NCI-H526 treated with DMSO at 0.1 percent for 48 hours (cell line): ENCODE results near the gene RIPOR3.
A peak's percentile ranks its signal among the peaks of the same experiment; 100 is the strongest.
"Not testable (repeated sequence)": the region's sequence is repeated elsewhere in the genome, so short reads cannot be mapped to it uniquely, and the experiment has no call there.

Source experiments
- DNase-seq: peaks from one replicate; lab custom pipeline; 2025; lab: John Stamatoyannopoulos, UW

The RIPOR3 gene

DNA sequence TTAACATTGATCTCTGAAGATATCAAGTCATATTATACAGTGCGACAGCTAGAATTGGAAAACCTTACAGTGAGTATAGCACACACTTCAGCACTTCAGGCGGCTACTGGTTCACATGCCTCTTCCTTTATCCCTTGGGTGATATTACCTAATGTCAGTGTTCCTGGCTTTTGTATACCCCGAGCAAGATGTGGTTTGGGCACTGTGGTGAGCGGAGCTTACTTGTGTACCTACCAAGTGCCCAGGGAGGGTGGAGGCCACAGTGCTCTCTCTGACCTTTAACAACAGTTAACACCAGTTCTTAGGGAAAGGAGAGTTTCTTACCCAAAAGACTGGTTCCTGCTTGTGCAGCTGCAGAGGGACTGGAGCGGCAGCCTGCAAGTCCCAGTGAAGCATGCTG, 116.8 kb downstream of the RIPOR3 start:
- DNase-seq: no peak

DNA sequence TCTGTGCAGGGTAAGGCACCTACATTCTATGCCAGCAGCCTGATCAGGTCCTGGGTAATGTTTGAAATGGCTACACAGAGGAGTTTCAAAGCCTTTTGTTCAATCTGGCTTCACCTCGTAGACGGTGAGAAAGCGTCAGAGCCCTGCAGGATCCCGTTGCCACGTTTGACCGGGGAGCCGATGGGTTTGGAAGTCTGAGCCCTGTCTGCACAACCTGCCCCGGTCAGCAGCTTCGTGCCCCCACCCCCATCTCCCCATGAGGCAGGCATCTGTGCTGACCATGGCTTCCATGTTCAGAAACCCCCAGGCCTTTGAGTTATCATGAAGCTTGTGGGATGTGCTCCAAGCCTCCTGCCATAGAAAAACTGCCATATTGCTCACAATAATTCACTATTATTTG, 117.2 kb downstream of the RIPOR3 start:
- DNase-seq: no peak

- DNase-seq: no peak
Measured at GRCh38 chr20:50572938-50573777, 118.2 kb downstream of the RIPOR3 start.

- DNase-seq: no peak
Measured at GRCh38 chr20:50571466-50571865, 119.9 kb downstream of the RIPOR3 start.

GRCh38 chr20:50569864-50570836, 121.2 kb downstream of the RIPOR3 start:
- no peak for DNase-seq

GRCh38 chr20:50569487-50569863, 121.9 kb downstream of the RIPOR3 start:
- DNase-seq: not testable (repeated sequence)

DNA sequence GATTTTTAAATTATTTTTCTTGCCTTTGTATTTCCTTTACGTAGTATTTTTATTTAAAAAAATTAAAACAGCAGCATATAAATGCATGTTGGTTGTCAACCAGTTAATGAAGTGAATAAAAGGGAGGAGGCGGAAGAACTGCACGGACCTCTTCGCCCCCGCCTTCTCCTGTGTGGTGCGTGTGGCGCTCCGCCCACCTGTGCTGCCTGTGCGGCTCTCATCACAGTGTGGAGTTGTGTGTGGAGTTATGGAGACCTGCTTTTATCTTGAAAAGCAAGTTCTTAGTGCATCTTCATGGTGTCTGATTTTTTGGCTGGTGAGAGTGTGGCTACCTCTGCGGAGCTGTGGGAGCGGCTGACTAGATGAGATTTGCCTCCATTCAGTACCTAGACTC, 122.8 kb downstream of the RIPOR3 start:
- no peak for DNase-seq

DNA sequence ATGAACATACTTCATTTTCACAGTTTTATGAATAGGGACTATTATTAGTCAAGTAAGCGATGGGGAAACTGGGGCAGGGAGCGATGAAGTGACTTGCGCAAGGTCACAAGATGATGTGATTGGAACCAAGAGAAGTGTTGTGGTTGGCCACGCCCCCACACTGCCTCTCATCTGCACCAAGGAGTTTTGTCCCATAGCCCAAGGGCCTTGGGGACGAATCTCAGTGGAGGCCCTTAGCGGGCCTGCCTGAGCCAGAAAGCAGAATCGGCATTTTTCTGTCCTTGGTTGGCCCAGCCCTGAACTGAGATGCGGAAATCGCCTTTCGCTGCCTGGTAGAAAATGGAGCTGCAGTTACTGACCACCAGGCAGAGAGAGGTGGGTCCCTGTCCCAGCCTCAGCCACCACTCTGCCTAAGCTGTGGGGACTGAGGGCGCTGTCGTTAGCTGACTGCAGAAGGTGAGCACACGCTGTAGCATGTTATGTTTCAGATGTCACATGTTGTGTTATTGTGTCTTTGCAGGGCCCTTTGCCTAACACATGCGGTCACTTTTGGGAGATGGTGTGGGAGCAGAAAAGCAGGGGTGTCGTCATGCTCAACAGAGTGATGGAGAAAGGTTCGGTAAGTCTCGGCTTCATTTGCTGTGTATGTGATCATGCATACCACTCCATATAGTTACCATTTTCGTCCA, 123.3 kb downstream of the RIPOR3 start:
- no peak for DNase-seq

GRCh38 chr20:50565871-50566270, 125.5 kb downstream of the RIPOR3 start:
- DNase-seq: no peak

GRCh38 chr20:50565383-50565782, 126.0 kb downstream of the RIPOR3 start:
- no peak for DNase-seq

- no peak for DNase-seq
Measured at GRCh38 chr20:50563133-50563944, 128.0 kb downstream of the RIPOR3 start.

- DNase-seq: no peak
Measured at GRCh38 chr20:50562262-50562701, 129.1 kb downstream of the RIPOR3 start.

DNA sequence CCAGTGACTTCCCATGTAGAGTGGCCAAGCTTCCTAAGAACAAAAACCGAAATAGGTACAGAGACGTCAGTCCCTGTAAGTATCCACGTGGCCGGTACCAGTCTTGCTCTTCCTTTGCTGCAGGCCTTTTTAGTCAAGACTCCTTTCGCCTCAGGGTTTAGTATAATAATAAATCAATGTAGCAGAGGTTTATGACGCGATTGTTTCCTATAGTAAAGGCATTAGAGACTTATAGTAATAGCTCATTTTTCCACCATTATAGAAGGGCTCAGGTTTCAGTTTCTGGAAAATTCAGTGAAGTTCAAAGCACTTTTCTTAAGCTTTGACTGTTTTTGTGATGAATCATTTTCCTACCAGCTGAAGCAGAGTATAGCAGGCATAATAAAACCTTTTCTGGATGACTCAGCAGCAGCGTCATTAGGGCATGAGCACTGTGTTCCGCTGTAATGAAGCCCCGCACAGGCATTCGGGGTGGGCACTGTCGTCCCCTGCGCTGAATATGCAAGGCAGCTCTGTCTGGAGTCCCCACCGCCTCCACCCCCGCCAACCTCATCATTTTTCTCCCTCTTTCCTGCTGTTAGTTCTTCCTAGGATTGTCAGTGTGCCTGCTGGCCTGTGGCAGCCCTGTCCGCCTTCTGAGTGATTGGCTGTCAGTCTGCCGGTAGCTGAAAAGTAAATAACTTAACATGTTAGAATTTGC, 129.8 kb downstream of the RIPOR3 start:
- peak; percentile 63 for DNase-seq

DNA sequence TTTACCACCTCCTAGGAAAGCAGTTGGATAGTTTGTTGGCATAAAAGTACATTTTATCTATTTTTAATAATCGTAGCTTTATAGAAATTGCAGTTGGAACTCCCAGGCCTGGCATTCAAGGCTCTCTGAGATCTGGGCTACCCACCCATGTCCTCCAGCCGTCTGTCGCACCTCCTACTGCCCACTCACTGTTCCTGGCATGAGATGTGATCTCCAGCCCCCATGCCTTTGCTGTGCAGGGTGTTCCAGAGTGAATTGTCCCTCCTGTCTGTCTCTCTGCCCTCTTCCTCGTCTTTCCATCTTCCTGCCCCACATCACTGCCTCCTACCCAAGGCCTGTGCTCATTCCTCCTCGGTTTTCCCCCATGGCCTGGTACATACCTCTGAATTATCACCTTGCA, 130.5 kb downstream of the RIPOR3 start:
- no peak for DNase-seq

DNA sequence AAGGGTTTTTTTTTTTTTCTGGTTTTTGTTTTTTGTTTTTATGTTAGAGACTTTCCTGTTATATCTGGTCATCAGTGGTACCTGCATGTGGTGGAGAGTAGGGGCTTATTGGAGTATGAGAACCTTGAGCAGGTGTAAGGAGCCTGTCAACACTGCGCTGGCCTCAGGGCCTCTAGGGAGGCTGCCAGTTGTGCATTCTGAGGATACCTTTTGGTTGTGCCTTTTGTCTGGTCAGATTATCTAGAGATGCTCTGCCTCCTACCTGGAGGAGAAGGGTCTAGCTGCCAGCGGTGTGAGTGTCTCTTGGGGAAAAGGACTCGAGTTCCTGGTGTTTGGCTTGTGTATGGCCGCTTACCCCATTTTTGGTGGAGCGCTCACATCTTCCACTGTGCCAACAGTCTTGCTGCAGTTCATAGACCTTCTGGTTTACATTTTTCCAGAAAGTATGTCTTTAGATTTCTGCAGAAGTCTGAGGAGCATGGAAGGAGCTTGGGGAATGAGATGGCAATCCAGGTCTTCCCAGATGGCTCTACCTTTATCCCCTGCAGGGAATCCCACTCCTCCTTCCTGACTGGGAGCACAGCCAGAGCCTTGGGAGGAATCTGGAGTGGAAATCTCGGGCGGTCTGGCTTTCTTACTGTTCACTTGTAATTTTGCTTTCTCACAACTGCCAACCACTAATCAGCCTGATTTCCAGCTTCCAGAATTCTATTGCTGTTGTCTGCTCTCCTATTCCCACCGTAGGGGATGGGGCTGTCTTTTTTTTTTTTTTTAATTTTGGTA, 131.3 kb downstream of the RIPOR3 start:
- no peak for DNase-seq

GRCh38 chr20:50559149-50559548, 132.2 kb downstream of the RIPOR3 start:
- DNase-seq: no peak

DNA sequence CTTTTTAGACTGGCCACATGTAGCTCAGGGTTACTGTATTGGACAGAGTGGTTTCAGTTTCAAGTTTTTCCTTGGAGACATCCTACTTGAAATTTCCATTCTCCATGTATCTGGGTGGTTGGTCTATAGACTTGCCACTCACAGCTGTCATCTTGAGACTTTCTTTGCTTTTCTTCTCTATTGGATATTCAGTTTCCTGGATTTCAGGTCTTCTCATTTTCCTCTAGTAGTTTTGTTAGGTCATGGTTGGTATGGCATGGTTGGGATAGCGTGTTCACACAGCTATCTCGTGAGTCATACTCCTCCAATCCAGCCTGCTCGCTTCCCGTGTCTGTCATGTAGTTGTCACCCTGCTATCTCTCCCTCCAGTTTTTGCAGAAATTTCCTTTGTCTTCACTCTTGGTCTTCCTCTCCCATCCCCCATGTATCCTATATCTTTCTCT, 132.8 kb downstream of the RIPOR3 start:
- no peak for DNase-seq

DNA sequence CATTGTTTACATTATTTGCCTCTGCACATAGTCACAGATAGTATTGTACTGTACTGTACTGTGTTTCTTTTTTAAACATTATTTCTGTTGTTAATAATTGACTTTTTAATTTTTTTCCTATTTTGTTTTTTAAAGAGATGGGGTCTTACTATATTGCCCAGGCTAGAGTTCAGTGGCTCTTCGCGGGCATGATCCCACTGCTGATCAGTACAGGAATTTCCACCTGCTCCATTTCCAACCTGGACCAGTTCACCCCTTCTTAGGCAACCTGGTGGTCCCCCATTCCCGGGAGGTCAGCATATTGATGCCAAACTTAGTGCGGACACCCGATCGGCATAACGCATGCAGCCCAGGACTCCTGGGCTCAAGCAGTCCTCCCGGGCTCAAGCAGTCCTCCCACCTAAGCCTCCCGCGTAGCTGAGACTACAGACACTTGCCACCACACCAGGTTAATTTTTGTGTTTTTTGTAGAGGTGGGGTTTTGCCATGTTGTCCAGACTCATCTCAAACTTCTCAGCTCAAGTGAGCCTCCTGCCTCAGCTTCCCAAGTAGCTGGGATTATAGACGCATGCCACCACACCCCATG, 133.7 kb downstream of the RIPOR3 start:
- DNase-seq: no peak

DNA sequence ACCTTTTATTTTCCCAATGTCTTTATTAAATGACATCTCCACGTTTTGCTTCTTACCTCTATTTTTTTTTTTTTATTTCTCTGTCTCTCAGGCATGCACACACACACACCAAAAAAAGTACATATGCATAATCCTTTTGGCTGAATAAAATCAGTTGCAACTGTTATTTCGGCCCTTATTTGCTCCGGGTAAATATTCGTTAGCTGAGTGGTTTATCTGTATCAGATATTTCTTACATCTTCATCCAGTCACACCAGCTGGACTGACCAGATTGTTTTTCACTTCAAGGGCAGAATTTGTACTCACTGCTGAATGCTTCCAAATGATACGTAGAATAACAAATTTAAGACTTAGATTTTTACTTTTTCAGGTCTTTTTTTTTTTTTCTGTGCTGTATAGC, 135.7 kb downstream of the RIPOR3 start:
- DNase-seq: no peak
